Measurements from ENCODE around the gene DENND1B.
A peak's percentile ranks its signal among the peaks of the same experiment; 100 is the strongest.
"Not testable (repeated sequence)": the region's sequence is repeated elsewhere in the genome, so short reads cannot be mapped to it uniquely, and the experiment has no call there.

The DENND1B gene

GRCh38 chr1:197763769-197764168 lies 11.5 kb downstream of the DENND1B start:
- H3K4me3 ChIP-seq (ENCODE audit: low read length), result no peak overlapping the region
- DNase-seq (ENCODE audit: low read depth, low spot score), result no peak

GRCh38 chr1:197763307-197763706 lies 12.0 kb downstream of the DENND1B start:
- H3K4me3 ChIP-seq (ENCODE audit: low read length), result no peak overlapping the region
- no peak for DNase-seq (ENCODE audit: low read depth, low spot score)

GRCh38 chr1:197761654-197762053 lies 13.6 kb downstream of the DENND1B start:
- peak; percentile 60 for DNase-seq (ENCODE audit: low read depth, low spot score)
- no peak overlapping the region for H3K4me3 ChIP-seq (ENCODE audit: low read length)

GRCh38 chr1:197755553-197755952 lies 19.7 kb downstream of the DENND1B start:
- not testable (repeated sequence) for DNase-seq (ENCODE audit: low read depth, low spot score); H3K4me3 ChIP-seq (ENCODE audit: low read length)

GRCh38 chr1:197752652-197753164 lies 22.6 kb downstream of the DENND1B start:
- DNase-seq (ENCODE audit: low read depth, low spot score); H3K4me3 ChIP-seq (ENCODE audit: low read length): not testable (repeated sequence)

GRCh38 chr1:197750366-197750765 lies 24.9 kb downstream of the DENND1B start:
- no peak for DNase-seq (ENCODE audit: low read depth, low spot score)
- H3K4me3 ChIP-seq (ENCODE audit: low read length), result no peak overlapping the region

GRCh38 chr1:197745911-197746310 lies 29.4 kb downstream of the DENND1B start:
- no peak overlapping the region for H3K4me3 ChIP-seq (ENCODE audit: low read length)
- no peak for DNase-seq (ENCODE audit: low read depth, low spot score)

GRCh38 chr1:197744979-197745378 lies 30.3 kb downstream of the DENND1B start:
- DNase-seq (ENCODE audit: low read depth, low spot score), result no peak
- H3K4me3 ChIP-seq (ENCODE audit: low read length), result no peak overlapping the region

GRCh38 chr1:197743578-197743977 lies 31.7 kb downstream of the DENND1B start:
- no peak for DNase-seq (ENCODE audit: low read depth, low spot score)

GRCh38 chr1:197740992-197741391 lies 34.3 kb downstream of the DENND1B start:
- no peak overlapping the region for H3K4me3 ChIP-seq (ENCODE audit: low read length)
- DNase-seq (ENCODE audit: low read depth, low spot score), result no peak

More at GRCh38 chr1:197743578-197743977, 31.7 kb downstream of the DENND1B start:
- H3K4me3 ChIP-seq (ENCODE audit: low read length), result no peak overlapping the region

- no peak overlapping the region for H3K4me3 ChIP-seq (ENCODE audit: low read length)
- DNase-seq (ENCODE audit: low read depth, low spot score), result no peak
Observed at GRCh38 chr1:197738927-197739326, 36.4 kb downstream of the DENND1B start.

- no peak for DNase-seq (ENCODE audit: low read depth, low spot score)
- no peak overlapping the region for H3K4me3 ChIP-seq (ENCODE audit: low read length)
Observed at GRCh38 chr1:197737916-197738315, 37.4 kb downstream of the DENND1B start.

GRCh38 chr1:197736685-197737084 lies 38.6 kb downstream of the DENND1B start:
- no peak overlapping the region for H3K4me3 ChIP-seq (ENCODE audit: low read length)
- DNase-seq (ENCODE audit: low read depth, low spot score), result no peak

- H3K4me3 ChIP-seq (ENCODE audit: low read length), result no peak overlapping the region
- no peak for DNase-seq (ENCODE audit: low read depth, low spot score)
Observed at GRCh38 chr1:197735461-197735860, 39.8 kb downstream of the DENND1B start.

GRCh38 chr1:197733324-197733723 lies 42.0 kb downstream of the DENND1B start:
- no peak overlapping the region for H3K4me3 ChIP-seq (ENCODE audit: low read length)
- no peak for DNase-seq (ENCODE audit: low read depth, low spot score)

GRCh38 chr1:197732187-197732586 lies 43.1 kb downstream of the DENND1B start:
- no peak overlapping the region for H3K4me3 ChIP-seq (ENCODE audit: low read length)

GRCh38 chr1:197731449-197731848 lies 43.8 kb downstream of the DENND1B start:
- no peak overlapping the region for H3K4me3 ChIP-seq (ENCODE audit: low read length)
- no peak for DNase-seq (ENCODE audit: low read depth, low spot score)

More at GRCh38 chr1:197732187-197732586, 43.1 kb downstream of the DENND1B start:
- no peak for DNase-seq (ENCODE audit: low read depth, low spot score)

- no peak for DNase-seq (ENCODE audit: low read depth, low spot score)
- no peak overlapping the region for H3K4me3 ChIP-seq (ENCODE audit: low read length)
Observed at GRCh38 chr1:197725976-197726375, 49.3 kb downstream of the DENND1B start.

- H3K4me3 ChIP-seq (ENCODE audit: low read length), result no peak overlapping the region
- no peak for DNase-seq (ENCODE audit: low read depth, low spot score)
Observed at GRCh38 chr1:197725044-197725443, 50.2 kb downstream of the DENND1B start.

GRCh38 chr1:197715806-197716205 lies 59.5 kb downstream of the DENND1B start:
- no peak for DNase-seq (ENCODE audit: low read depth, low spot score)
- H3K4me3 ChIP-seq (ENCODE audit: low read length), result no peak overlapping the region

- no peak overlapping the region for H3K4me3 ChIP-seq (ENCODE audit: low read length)
- no peak for DNase-seq (ENCODE audit: low read depth, low spot score)
Observed at GRCh38 chr1:197706601-197707000, 68.7 kb downstream of the DENND1B start.

- DNase-seq (ENCODE audit: low read depth, low spot score), result no peak
- no peak overlapping the region for H3K4me3 ChIP-seq (ENCODE audit: low read length)
Observed at GRCh38 chr1:197705941-197706340, 69.3 kb downstream of the DENND1B start.

Measured in Jurkat, Clone E6-1 (cell line).